B cell (primary cell): ENCODE data around the gene PTPN21. TPM values are rescaled to one million over a fixed set of nuclear protein-coding genes. Genes with fewer than 3 reads are reported as not detected.

Experiments
- ATAC-seq: fragments of 200-7000 bp; cut with Tn5 transposase; one replicate; pipeline ENCODE4 v1.10.0; 2021; ENCODE audit warnings: low read depth, mild to moderate bottlenecking, moderate number of reproducible peaks, moderate library complexity
- CTCF ChIA-PET: fragments of 350-600 bp; sonication (Branson Sonifier 250); formaldehyde crosslinking; loops from one replicate; lab custom pipeline; 2021; ENCODE audit warnings: antibody characterized with exemption, inconsistent platforms; lab: Charles Lee
- POLR2A ChIA-PET: fragments of 350-600 bp; sonication (Branson Sonifier 250); formaldehyde crosslinking; loops from one replicate; lab custom pipeline; 2021; ENCODE audit warnings: antibody characterized with exemption; lab: Charles Lee
- DNase-seq: peaks from one replicate; pipeline ENCODE4 v3.0.0; 2013
- H2AFZ ChIP-seq: 2 replicates; pipeline ENCODE4 v1.6.1; 2012; ENCODE audit warnings: mild to moderate bottlenecking, low read depth, low read length; ENCODE audit not compliant: insufficient read depth, poor library complexity, severe bottlenecking
- H3K27ac ChIP-seq, 2 donors: 1 replicate in 1 of 2; 2 replicates in 1 of 2; pipeline ENCODE4 v1.5.1; 2012 to 2013; ENCODE audit warnings: low read length in 2 of 2, mild to moderate bottlenecking in 2 of 2, moderate library complexity in 1 of 2
- H3K27me3 ChIP-seq, 4 experiments: fragments of 200-600 bp in 1 of 4; sonication (generic) in 1 of 4; replicated peaks in 1 of 4; 1 replicate in 2 of 4; 2 replicates in 2 of 4; pipeline versions ENCODE4 v1.6.1 to v1.7.0; 2013 to 2016; ENCODE audit warnings: low read length in 3 of 4, mild to moderate bottlenecking in 2 of 4, mixed read lengths in 1 of 4, moderate library complexity in 1 of 4; ENCODE audit not compliant: insufficient read depth in 4 of 4, control insufficient read depth in 3 of 4; ENCODE audit errors: control extremely low read depth in 1 of 4
- H3K36me3 ChIP-seq, 2 experiments: replicated peaks in 1 of 2; 1 replicate in 1 of 2; 2 replicates in 1 of 2; pipeline versions ENCODE4 v1.6.1 to v1.7.1; 2013; ENCODE audit warnings: low read length in 1 of 2; ENCODE audit not compliant: insufficient read depth in 2 of 2, control insufficient read depth in 1 of 2; ENCODE audit errors: control extremely low read depth in 1 of 2, extremely low read depth in 1 of 2
- H3K4me1 ChIP-seq, 2 donors: fragments of 200-600 bp in 1 of 2; sonication (generic) in 1 of 2; 1 replicate in 1 of 2; 2 replicates in 1 of 2; pipeline versions ENCODE4 v1.5.1 to v1.6.1; 2013 to 2017; ENCODE audit warnings: low read length in 2 of 2; ENCODE audit not compliant: control insufficient read depth in 2 of 2, insufficient read depth in 2 of 2
- H3K4me2 ChIP-seq: replicated peaks from 2 replicates; pipeline ENCODE3; 2012; ENCODE audit warnings: mild to moderate bottlenecking, low read depth, low read length; ENCODE audit not compliant: poor library complexity, severe bottlenecking
- H3K4me3 ChIP-seq, 5 experiments: fragments of 200-600 bp in 1 of 5; sonication (generic) in 1 of 5; 1 replicate in 3 of 5; 2 replicates in 2 of 5; pipeline versions ENCODE4 v1.5.1 to v1.7.0; 2011 to 2016; ENCODE audit warnings: low read length in 4 of 5, mild to moderate bottlenecking in 4 of 5, low read depth in 2 of 5, control low read depth in 1 of 5, moderate library complexity in 1 of 5; ENCODE audit not compliant: insufficient read depth in 1 of 5; ENCODE audit errors: control extremely low read depth in 1 of 5, extremely low read depth in 1 of 5
- H3K79me2 ChIP-seq: fragments of 200-600 bp; sonication (generic); one replicate; pipeline ENCODE4 v1.6.0; 2016; ENCODE audit warnings: low read length; ENCODE audit not compliant: control insufficient read depth, insufficient read depth
- H3K9ac ChIP-seq: fragments of 200-600 bp; sonication (generic); 2 replicates; pipeline ENCODE4 v1.6.1; 2017; ENCODE audit warnings: mild to moderate bottlenecking, low read length, moderate library complexity
- H3K9me3 ChIP-seq, 3 donors: one replicate each; pipeline versions ENCODE4 v1.6.1 to v1.7.1; 2013; ENCODE audit warnings: low read length in 2 of 3; ENCODE audit not compliant: control insufficient read depth in 2 of 3, insufficient read depth in 1 of 3; ENCODE audit errors: control extremely low read depth in 1 of 3
- H4K20me1 ChIP-seq: 2 replicates; pipeline ENCODE4 v1.6.0; 2012; ENCODE audit warnings: mild to moderate bottlenecking, low read length; ENCODE audit not compliant: insufficient read depth, control insufficient read depth, poor library complexity, severe bottlenecking
- H3K27ac Mint-ChIP-seq: one replicate; pipeline ENCODE4 v1.8.0; 2021; ENCODE audit warnings: mixed read lengths
- H3K27me3 Mint-ChIP-seq: one replicate; pipeline ENCODE4 v1.8.0; 2021; ENCODE audit warnings: mixed read lengths
- H3K4me1 Mint-ChIP-seq: one replicate; pipeline ENCODE4 v1.8.0; 2021; ENCODE audit warnings: mixed read lengths
- H3K4me3 Mint-ChIP-seq: one replicate; pipeline ENCODE4 v1.8.0; 2021; ENCODE audit warnings: mixed read lengths
- H3K9me3 Mint-ChIP-seq: one replicate; pipeline ENCODE4 v1.8.0; 2022; ENCODE audit warnings: mixed read lengths; ENCODE audit not compliant: insufficient read depth
- EZH2 ChIP-seq: IDR thresholded peaks from 2 replicates; pipeline ENCODE4 v1.6.1; 2012; ENCODE audit warnings: borderline replicate concordance, low read depth, mild to moderate bottlenecking, moderate library complexity, low read length; ENCODE audit not compliant: insufficient read depth, poor library complexity, severe bottlenecking
- WGBS: methylation state at CpG from one replicate; pipeline ENCODE4 v1.1.5; 2013; ENCODE audit warnings: missing lambda C conversion rate; ENCODE audit not compliant: insufficient coverage; 5-methylcytosine and 5-hydroxymethylcytosine counted together
- intact Hi-C: fragments of 100-400 bp; cut with micrococcal nuclease; formaldehyde crosslinking; loops from one replicate; pipeline ENCODE4 v1.10.0; 2022
- polyA plus RNA-seq: library from polyadenylated mRNA; depleted of rRNA; stranded (reverse); fragments of >200 nt; gene quantifications from 2 replicates; pipeline ENCODE4 v1.2.3, GENCODE V29; 2012
- total RNA-seq, 2 donors: library from RNA; stranded (reverse); fragments of 120-200 nt in 1 of 2; gene quantifications; 1 replicate in 1 of 2; 2 replicates in 1 of 2; pipeline versions ENCODE4 v1.2.3 to v1.2.4, GENCODE V29; 2013 to 2022
- TF ChIP-seq, protein P1 (sequence below): fragments of 200-600 bp; IDR thresholded peaks from one replicate; pipeline ENCODE4 v1.8.0; 2022; ENCODE audit warnings: antibody characterized with exemption, mild to moderate bottlenecking

Gene PTPN21
- total and polyA plus RNA-seq, 2 donors (not counting 1 experiment from before 2014, with no cell fraction given), result not detected

DNA sequence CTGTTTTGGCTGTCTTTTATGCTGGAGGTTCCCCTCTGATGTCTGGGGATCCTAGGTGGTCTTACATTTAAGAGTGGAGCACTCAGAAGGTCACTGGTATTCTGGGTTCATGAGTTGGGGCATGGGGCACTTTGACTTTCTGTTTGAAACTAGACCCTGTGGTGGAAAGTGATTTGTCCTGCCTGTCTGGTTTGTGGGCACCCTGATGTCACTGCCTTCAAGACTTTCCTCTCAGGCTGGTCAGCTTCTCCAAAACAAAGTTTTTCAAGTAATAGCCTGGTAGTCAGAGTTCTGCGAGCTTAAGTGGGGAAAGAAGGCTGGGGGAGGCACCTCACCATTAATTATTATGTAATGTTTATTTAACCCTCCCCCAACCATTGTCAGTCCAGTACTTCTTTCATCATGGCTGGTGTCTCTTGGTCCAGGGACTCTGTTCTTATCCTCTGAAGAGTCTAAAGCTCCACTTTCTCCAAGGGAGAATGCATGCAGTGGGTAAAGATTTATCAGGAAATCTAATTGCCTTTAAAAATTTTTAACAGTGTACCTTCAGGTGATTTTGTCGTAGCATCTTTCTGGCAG lies 43.4 kb upstream of the PTPN21 start:
- Histone ChIP-seq H3K27me3 (no peaks in the 10 kb centered on the region), H3K36me3 (peaks cover 0 to 58% of the 10 kb centered on the region in 2 experiments)
- no peak for ATAC-seq

DNA sequence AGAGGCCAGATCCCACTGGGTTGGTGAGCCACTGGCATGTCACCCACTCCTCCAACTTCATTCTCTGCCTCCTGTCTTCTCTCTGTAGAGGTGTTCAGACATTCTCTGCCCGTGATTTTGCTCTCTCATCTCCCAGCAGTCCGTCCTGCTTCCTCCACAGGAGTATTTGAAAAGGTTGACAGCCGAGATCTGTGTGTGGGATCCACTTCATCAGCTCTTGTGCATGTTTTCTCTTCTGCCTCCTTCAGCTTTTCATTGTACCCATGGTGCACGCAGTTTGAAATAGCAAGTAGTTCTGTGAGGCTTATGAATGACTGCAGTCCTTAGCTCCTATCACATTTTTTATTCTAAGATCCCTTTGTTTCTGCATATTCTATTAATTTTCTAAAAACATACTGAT lies 42.8 kb upstream of the PTPN21 start:
- Histone ChIP-seq H3K27me3 (no peaks in the 10 kb centered on the region), H3K79me2 (no peaks in the 10 kb centered on the region), H3K27ac (no peak overlapping the region), H3K4me1 (peaks cover 8 to 15% of the 10 kb centered on the region in 2 donors), H3K4me2 (no peak overlapping the region), H3K36me3 (peaks cover 0 to 53% of the 10 kb centered on the region in 2 experiments), H3K9me3 (no peaks in the 10 kb centered on the region), H3K9ac (no peak overlapping the region), H2AFZ (no peak overlapping the region), H4K20me1 (no peaks in the 10 kb centered on the region), H3K4me3 (no peak overlapping the region)
- CTCF ChIA-PET, result no interaction called here
- no peak overlapping the region for H3K4me3 Mint-ChIP-seq
- POLR2A ChIA-PET, result no interaction called here
- H3K4me1 Mint-ChIP-seq, result peaks cover 21% of the 10 kb centered on the region
- intact Hi-C loops, result no loop called here
- TF ChIP-seq EZH2, result no peak
- TF ChIP-seq, protein P1, sequence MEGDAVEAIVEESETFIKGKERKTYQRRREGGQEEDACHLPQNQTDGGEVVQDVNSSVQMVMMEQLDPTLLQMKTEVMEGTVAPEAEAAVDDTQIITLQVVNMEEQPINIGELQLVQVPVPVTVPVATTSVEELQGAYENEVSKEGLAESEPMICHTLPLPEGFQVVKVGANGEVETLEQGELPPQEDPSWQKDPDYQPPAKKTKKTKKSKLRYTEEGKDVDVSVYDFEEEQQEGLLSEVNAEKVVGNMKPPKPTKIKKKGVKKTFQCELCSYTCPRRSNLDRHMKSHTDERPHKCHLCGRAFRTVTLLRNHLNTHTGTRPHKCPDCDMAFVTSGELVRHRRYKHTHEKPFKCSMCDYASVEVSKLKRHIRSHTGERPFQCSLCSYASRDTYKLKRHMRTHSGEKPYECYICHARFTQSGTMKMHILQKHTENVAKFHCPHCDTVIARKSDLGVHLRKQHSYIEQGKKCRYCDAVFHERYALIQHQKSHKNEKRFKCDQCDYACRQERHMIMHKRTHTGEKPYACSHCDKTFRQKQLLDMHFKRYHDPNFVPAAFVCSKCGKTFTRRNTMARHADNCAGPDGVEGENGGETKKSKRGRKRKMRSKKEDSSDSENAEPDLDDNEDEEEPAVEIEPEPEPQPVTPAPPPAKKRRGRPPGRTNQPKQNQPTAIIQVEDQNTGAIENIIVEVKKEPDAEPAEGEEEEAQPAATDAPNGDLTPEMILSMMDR, result no peak
- H3K9me3 Mint-ChIP-seq, result no peaks in the 10 kb centered on the region
- WGBS, result 90% methylated on average over 3 of the region's 4 CpGs
- DNase-seq (no peak), ATAC-seq (no peak)
- H3K27ac Mint-ChIP-seq, result no peak overlapping the region
- no peaks in the 10 kb centered on the region for H3K27me3 Mint-ChIP-seq

More for the DNA sequence above, 43.4 kb upstream of the PTPN21 start:
- no peak for DNase-seq
- Mint-ChIP-seq H3K9me3 (no peaks in the 10 kb centered on the region), H3K4me3 (no peak overlapping the region), H3K27me3 (no peaks in the 10 kb centered on the region), H3K27ac (no peak overlapping the region), H3K4me1 (peaks cover 21% of the 10 kb centered on the region)
- intact Hi-C loops, result no loop called here
- Histone ChIP-seq H4K20me1 (no peaks in the 10 kb centered on the region), H3K4me3 (no peak overlapping the region), H2AFZ (no peak overlapping the region), H3K4me2 (no peak overlapping the region), H3K79me2 (no peaks in the 10 kb centered on the region), H3K4me1 (peaks cover 8 to 15% of the 10 kb centered on the region in 2 donors), H3K9me3 (no peaks in the 10 kb centered on the region), H3K27ac (no peak overlapping the region), H3K9ac (no peak overlapping the region)
- ChIA-PET POLR2A (no interaction called here), CTCF (no interaction called here)
- TF ChIP-seq, protein P1, result no peak
- no peak for TF ChIP-seq EZH2
- 100% methylated on average over 1 of the region's 2 CpGs for WGBS
